Endothelial cell (in vitro differentiated cells): Measurements from ENCODE around the gene LRRFIP1. TPM values are rescaled to one million over a fixed set of nuclear protein-coding genes. Genes with fewer than 3 reads are reported as not detected.

Source experiments
- DNase-seq: peaks from one replicate; pipeline ENCODE4 v3.0.0; 2021; ENCODE audit warnings: low spot score
- H3K27ac Mint-ChIP-seq: one replicate; pipeline ENCODE4 v1.8.0; 2021; ENCODE audit warnings: mixed read lengths, inconsistent platforms; ENCODE audit not compliant: unreplicated experiment
- H3K27me3 Mint-ChIP-seq: one replicate; pipeline ENCODE4 v1.8.0; 2021; ENCODE audit warnings: mild to moderate bottlenecking, moderate library complexity, mixed read lengths, inconsistent platforms; ENCODE audit not compliant: unreplicated experiment
- H3K36me3 Mint-ChIP-seq: one replicate; pipeline ENCODE4 v1.8.0; 2021; ENCODE audit warnings: mild to moderate bottlenecking, low read depth, mixed read lengths, inconsistent platforms; ENCODE audit not compliant: unreplicated experiment
- H3K4me1 Mint-ChIP-seq: one replicate; pipeline ENCODE4 v1.8.0; 2021; ENCODE audit warnings: mild to moderate bottlenecking, mixed read lengths, inconsistent platforms; ENCODE audit not compliant: unreplicated experiment
- H3K4me3 Mint-ChIP-seq: one replicate; pipeline ENCODE4 v1.8.0; 2021; ENCODE audit warnings: mild to moderate bottlenecking, mixed read lengths, inconsistent platforms; ENCODE audit not compliant: unreplicated experiment
- H3K9me3 Mint-ChIP-seq: one replicate; pipeline ENCODE4 v1.8.0; 2021; ENCODE audit warnings: mixed read lengths, inconsistent platforms; ENCODE audit not compliant: unreplicated experiment
- total RNA-seq: library from RNA; stranded (reverse); fragmentation: NEBNext Ultra II Directional; extraction: Animal tissue kit (Norgen Biotek cat#: 25700); gene quantifications from one replicate; pipeline ENCODE4 v1.2.1, GENCODE V29; 2021; ENCODE audit not compliant: unreplicated experiment
- TF ChIP-seq, protein P1 (sequence below): fragments of 200-600 bp; sonication (generic); IDR thresholded peaks from one replicate; pipeline ENCODE4 v1.5.0; 2021; ENCODE audit warnings: antibody characterized with exemption; ENCODE audit not compliant: unreplicated experiment

LRRFIP1 gene
- total RNA-seq, 1 donor from 2014 or later = 105 TPM

DNA sequence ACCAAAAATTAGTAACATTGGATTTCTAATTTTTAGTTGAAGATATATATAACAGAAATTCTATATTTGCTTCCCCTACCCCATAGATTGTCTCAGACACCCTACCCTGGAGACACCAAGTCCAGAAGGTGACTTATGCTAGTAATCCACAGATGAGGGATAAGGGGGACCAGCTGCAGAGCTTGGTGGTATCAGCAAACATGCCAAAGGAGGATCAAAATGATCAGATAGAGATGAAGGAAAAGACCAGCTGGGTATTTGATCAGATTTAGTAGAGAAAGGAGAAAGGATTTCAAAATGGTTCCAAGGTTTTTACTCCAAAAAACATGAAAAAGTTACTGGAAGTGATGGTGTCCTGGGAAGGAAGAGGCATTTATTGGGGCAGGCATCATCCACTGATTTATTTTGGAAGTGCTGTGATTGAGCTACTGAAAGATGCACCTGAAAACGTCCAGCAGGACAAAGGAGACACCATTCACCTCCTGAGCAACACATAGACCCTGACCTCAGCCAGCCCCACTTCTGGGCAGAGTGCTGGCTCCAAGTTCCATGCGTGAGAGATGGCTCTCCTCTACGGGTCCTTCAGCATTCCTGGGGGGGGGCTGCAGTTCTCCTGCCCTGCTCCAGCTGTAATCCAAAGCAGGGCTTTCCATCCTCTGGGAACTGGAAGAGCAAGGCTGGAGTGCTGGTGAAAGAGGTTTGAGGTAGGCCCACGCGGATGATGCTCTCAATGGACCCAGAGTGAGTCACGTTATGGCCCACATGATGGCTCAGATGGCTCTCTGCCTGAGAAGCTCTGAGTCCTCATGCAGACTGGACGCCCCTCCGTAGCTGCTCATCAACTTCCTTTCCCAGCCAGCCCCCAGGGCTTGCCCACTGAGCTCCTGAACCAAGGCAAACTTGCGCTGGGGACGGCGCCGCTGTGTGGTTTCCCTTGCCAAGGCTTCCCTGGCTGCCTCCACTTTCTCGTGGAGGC is 3.7 kb upstream of the LRRFIP1 start:
- TF ChIP-seq, protein P1, sequence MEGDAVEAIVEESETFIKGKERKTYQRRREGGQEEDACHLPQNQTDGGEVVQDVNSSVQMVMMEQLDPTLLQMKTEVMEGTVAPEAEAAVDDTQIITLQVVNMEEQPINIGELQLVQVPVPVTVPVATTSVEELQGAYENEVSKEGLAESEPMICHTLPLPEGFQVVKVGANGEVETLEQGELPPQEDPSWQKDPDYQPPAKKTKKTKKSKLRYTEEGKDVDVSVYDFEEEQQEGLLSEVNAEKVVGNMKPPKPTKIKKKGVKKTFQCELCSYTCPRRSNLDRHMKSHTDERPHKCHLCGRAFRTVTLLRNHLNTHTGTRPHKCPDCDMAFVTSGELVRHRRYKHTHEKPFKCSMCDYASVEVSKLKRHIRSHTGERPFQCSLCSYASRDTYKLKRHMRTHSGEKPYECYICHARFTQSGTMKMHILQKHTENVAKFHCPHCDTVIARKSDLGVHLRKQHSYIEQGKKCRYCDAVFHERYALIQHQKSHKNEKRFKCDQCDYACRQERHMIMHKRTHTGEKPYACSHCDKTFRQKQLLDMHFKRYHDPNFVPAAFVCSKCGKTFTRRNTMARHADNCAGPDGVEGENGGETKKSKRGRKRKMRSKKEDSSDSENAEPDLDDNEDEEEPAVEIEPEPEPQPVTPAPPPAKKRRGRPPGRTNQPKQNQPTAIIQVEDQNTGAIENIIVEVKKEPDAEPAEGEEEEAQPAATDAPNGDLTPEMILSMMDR = no peak
- Mint-ChIP-seq H3K27ac (no peak overlapping the region), H3K9me3 (no peaks in the 10 kb centered on the region), H3K4me3 (no peak overlapping the region), H3K4me1 (peaks cover 23% of the 10 kb centered on the region), H3K27me3 (peaks cover 13% of the 10 kb centered on the region), H3K36me3 (peaks cover 4% of the 10 kb centered on the region)
- no peak for DNase-seq

DNA sequence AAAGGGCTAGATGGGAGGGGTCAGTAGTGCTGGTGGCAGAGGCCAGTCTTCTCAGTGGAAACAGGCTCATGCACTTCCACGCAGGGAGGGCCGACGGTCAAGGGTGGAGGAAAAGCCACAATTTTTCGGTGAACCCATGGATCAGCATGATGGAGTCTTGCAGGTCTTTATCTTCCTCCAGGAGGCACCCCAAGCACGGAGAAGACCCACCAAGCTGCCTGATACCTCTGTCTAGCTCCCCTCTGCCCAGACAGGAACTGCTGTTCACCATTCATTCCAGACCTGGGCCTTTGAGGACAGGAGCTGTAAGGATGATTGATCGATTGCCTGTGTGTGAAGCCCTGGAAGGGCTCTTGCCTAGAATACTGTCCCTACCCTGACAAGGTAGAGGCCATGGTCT is 2.8 kb upstream of the LRRFIP1 start:
- no peak for DNase-seq
- no peak overlapping the region for H3K27ac Mint-ChIP-seq
- TF ChIP-seq, protein P1 = no peak
- peaks cover 4% of the 10 kb centered on the region for H3K36me3 Mint-ChIP-seq
- H3K27me3 Mint-ChIP-seq = peaks cover 14% of the 10 kb centered on the region
- H3K9me3 Mint-ChIP-seq = no peaks in the 10 kb centered on the region
- peaks cover 28% of the 10 kb centered on the region for H3K4me1 Mint-ChIP-seq
- H3K4me3 Mint-ChIP-seq = no peak overlapping the region

DNA sequence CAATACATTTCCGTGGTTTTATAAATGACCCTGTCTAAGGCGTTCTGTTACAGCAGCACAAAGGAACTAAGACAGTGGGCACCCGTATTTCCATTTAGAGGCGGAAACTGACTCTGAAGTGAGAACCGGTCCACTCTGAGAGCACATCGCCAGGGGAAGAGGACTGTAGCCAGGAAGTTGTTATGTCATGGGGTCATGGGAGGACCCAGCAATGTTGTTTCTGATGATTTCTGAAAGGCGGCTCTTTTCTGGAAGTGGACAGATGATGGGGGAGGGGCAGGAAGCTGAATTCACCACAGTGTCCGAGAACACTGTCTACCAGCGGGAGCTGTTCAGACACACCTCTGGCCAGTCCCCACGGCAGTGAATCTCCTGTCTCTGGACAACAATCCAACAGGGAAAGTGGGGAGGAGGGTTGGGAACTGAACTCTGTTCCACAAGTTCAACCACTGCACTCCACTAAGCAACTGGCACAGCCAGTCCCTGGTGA is 2.1 kb upstream of the LRRFIP1 start:
- H3K36me3 Mint-ChIP-seq = peaks cover 11% of the 10 kb centered on the region
- no peaks in the 10 kb centered on the region for H3K9me3 Mint-ChIP-seq
- H3K27me3 Mint-ChIP-seq = peaks cover 14% of the 10 kb centered on the region
- H3K4me3 Mint-ChIP-seq = peak overlapping the region; percentile 62
- TF ChIP-seq, protein P1 = no peak
- H3K4me1 Mint-ChIP-seq = peaks cover 32% of the 10 kb centered on the region
- DNase-seq = no peak
- no peak overlapping the region for H3K27ac Mint-ChIP-seq

DNA sequence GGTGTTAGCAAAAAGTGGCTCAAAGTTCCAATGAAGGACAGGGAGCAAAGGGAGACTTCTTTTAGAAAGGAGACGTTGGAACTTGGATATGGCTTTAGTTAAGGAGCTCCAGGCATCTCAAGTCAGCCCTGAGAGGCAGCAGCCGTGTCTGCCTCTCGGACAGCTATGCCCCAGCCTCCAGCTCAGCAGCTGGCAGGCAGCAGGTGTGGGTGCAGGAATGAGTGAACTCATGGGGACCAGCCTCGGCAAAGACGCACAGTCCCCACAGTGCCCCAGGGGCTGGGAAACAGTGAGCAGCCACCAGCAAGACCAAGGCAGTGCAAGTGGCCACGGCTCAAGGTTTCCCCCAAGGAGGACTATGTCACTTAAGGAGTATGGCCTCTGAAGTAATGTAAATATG is 1.6 kb upstream of the LRRFIP1 start:
- H3K4me3 Mint-ChIP-seq = peak overlapping the region; percentile 90
- DNase-seq = no peak
- H3K9me3 Mint-ChIP-seq = no peaks in the 10 kb centered on the region
- H3K4me1 Mint-ChIP-seq = peaks cover 33% of the 10 kb centered on the region
- TF ChIP-seq, protein P1 = no peak
- peaks cover 13% of the 10 kb centered on the region for H3K36me3 Mint-ChIP-seq
- H3K27me3 Mint-ChIP-seq = peaks cover 14% of the 10 kb centered on the region
- no peak overlapping the region for H3K27ac Mint-ChIP-seq

DNA sequence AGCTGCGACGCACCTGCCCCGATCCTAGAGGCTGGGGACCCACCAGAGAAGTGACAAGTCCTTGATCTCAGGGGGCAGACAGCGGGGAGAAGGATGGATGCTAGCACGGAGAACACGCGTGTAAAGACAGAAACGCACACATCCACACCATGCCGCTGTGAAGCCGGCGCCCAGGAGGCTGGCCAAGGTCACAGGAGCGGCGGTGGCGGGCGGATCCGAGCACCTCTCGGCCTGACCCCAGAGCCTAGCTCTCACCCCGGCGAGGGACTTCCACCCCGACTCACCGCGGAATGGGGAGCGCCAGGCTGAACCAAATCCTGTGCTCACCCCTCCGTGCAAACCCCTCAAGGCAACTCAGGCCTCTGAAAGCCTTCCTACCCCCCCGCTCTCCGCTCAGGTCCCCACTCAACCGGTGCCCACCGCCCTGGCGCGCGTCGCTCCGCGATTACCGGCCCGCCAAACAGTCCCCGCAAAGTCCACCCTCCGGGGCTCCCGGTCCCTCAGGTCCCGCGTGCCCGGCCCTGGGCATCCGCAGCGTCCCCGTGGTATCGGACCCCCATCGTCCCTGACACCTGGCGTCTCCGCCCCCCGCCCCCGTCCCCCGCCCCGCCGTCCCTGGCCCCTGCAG is 460 bp upstream of the LRRFIP1 start:
- Mint-ChIP-seq H3K9me3 (no peaks in the 10 kb centered on the region), H3K4me3 (peak overlapping the region; percentile 90), H3K4me1 (peaks cover 35% of the 10 kb centered on the region), H3K27me3 (peaks cover 16% of the 10 kb centered on the region), H3K27ac (no peak overlapping the region), H3K36me3 (peaks cover 13% of the 10 kb centered on the region)
- TF ChIP-seq, protein P1 = no peak
- DNase-seq = no peak
